Measurements from ENCODE around the gene RNF121.

Gene RNF121

DNA sequence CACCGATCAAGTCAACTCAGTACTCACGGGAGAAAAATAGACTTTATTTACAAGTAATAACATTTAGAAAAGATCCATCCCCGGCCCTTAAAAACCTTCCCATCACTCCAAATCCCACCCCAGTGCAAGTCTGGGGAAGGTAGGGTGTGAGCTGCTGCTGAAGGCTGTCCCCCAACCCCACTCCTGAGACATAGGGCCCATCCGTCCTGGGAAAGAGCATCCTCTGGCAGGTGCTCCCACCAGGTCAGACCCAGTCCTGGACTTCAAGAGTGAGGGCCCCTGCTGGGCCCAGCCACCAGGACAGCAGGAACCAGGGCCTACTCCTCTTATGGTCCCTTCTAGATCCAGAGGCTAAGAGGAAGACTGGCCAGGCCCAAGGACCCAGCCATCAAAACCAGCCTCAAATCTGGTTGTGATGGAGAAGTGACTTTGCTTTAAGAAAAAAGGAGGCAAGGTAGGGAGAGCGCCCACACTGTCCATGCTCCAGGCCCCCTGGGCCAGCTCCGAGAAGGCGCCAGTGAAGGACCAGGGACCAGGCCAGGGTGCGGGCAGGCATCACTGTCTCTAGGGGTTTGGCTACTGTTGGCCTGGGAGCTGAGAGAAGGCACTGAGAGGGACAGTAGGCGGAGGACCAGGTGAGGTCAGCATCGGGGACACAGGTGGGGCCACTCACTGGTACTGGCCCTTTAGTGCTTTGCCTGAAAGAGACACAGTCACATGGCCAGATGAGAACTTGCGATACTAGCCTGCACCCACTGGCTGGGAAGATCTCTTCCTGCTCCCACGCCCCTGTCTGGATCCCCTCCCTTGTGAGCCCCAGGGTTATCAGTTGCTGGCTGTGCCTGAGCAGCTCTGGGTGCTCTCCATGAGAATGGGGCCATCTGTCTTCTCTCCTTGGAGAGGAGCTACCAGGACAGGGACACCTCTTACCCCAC lies 74.3 kb downstream of the RNF121 start:
- peak overlapping the region; percentile 56 for H3K27ac ChIP-seq
- ChIA-PET POLR2A (ENCODE audit: low non-redundant PET) (no interaction called here), CTCF (interaction anchor here (0.6 to 0.7 kb wide), 2 partner anchors 15 to 105 kb away, joined by 3 to 4 read pairs; no protein-coding TSS in a partner anchor)
- no peak for DNase-seq (ENCODE audit: low spot score)
- TF ChIP-seq, protein P1, sequence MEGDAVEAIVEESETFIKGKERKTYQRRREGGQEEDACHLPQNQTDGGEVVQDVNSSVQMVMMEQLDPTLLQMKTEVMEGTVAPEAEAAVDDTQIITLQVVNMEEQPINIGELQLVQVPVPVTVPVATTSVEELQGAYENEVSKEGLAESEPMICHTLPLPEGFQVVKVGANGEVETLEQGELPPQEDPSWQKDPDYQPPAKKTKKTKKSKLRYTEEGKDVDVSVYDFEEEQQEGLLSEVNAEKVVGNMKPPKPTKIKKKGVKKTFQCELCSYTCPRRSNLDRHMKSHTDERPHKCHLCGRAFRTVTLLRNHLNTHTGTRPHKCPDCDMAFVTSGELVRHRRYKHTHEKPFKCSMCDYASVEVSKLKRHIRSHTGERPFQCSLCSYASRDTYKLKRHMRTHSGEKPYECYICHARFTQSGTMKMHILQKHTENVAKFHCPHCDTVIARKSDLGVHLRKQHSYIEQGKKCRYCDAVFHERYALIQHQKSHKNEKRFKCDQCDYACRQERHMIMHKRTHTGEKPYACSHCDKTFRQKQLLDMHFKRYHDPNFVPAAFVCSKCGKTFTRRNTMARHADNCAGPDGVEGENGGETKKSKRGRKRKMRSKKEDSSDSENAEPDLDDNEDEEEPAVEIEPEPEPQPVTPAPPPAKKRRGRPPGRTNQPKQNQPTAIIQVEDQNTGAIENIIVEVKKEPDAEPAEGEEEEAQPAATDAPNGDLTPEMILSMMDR (conservative IDR thresholded peaks at IDR 0.05; ENCODE audit: low read depth) = no peak

DNA sequence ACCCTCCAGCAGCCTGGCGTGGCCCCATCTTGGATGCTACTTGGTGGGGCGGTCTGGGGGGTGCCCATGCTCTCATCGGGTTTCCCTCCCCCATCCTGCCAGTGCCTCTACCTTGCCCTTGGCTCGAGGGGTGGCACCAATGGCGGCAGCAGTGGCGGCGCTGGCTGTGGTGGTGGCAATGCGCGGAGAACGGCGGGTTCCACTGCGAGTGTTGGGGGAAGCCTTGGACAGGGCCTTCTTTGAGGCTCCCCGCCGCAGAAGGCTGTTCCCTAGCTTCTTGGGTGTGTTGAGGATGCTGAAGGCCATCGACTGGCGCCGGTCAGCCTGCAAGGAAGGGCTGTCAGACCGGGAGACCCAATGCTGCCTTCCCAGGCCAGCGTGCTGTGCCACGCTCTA lies 74.9 kb downstream of the RNF121 start:
- H3K27ac ChIP-seq = peak overlapping the region; percentile 56
- TF ChIP-seq, protein P1 (conservative IDR thresholded peaks at IDR 0.05; ENCODE audit: low read depth) = no peak
- ChIA-PET POLR2A (ENCODE audit: low non-redundant PET) (no interaction called here), CTCF (interaction anchor here (0.6 kb wide), 1 partner anchor 104 kb away, joined by 4 read pairs; no protein-coding TSS in a partner anchor)
- DNase-seq (ENCODE audit: low spot score) = no peak

DNA sequence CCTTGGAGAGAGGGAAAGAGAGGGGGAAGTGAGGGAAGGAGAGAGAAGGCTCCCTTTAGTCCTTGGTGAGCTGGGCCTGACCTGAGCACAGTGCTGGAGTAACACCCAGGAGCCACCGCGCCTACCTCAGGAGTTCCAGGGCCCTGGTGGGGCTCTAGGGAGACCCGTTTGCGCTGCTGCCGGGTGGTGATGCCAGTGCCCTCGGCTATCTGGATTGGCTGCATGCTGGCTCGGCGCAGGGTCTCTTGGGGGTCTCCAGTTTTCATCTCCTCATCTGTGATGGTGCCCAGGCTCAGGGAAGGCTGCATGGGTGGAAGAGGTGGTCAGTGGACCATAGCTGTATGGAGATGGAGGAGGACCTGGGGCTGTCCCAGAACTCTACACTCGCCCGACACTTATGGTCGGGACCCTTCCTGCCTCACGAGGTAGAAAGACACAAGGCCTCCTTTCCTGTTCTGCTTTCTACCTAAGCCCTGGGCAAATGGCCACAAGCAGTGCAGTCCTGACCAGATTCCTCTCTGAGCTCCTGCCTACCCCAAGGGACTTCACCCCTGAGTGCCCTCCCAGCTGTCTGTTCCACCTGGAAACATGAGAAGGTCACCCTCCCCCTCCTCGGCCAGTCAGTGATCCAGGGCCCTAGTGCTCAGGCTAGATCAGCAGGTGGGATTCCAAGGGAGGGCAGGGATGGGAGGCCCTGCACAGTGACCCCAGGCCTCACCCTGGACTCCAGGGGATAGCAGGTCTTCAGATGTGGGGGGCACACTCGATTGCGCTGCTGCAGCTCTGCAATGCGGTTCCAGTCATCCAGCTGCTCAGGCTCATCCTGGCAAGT lies 75.9 kb downstream of the RNF121 start:
- ChIA-PET CTCF (interaction anchor here (0.5 kb wide), 1 partner anchor 10 kb away, joined by 3 read pairs; no protein-coding TSS in a partner anchor), POLR2A (ENCODE audit: low non-redundant PET) (no interaction called here)
- peak overlapping the region; percentile 56 for H3K27ac ChIP-seq
- no peak for DNase-seq (ENCODE audit: low spot score)
- TF ChIP-seq, protein P1 (conservative IDR thresholded peaks at IDR 0.05; ENCODE audit: low read depth) = no peak

DNA sequence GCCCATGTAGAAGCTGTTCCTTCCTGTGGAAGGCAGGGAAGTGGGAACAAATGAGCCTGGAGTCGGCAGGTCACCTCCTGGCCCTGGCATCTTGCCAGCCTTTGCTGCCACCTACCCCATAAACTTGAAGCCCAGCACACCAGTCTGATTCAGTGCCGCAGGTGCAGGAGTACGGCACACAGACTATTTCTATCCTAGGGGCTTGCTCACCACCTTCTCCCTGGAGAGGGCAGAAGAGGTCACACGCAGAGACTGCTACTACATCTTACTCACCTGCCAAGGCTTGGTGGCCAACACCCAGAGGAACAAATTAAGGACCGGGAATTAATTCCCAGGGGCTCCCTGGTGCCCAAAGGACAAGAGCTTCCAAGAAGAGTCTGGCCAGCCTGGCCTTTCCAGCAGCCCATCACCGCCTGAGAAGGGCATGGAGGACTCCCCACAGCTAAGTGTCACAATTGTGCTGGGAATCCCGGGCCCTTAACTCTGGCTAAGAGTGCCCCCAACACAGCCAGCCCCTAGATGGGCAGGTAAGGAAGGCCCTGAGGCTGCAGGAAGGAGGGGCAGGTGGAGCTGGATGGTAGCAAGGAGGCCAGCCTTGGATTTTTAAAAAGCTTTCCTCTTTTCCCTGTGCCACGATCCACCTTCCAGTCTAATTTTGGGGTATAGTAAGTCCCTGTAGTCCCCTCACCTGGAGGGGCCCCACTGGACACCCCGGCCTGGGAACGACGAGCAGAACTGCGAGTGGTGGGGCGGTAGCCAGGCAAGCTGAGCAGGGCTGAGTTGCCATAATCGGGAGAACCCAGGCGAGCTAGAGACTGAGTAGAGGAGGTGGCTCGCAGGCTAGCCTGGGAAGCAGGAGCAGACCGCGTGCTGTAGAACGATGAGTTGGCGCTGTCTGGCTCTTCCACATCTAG lies 76.8 kb downstream of the RNF121 start:
- peak overlapping the region; percentile 56 for H3K27ac ChIP-seq
- ChIA-PET CTCF (interaction anchor here (0.5 to 0.6 kb wide), 2 partner anchors 9 to 758 kb away, joined by 3 to 4 read pairs; no protein-coding TSS in a partner anchor), POLR2A (ENCODE audit: low non-redundant PET) (no interaction called here)
- TF ChIP-seq, protein P1 (conservative IDR thresholded peaks at IDR 0.05; ENCODE audit: low read depth) = no peak
- DNase-seq (ENCODE audit: low spot score) = no peak

DNA sequence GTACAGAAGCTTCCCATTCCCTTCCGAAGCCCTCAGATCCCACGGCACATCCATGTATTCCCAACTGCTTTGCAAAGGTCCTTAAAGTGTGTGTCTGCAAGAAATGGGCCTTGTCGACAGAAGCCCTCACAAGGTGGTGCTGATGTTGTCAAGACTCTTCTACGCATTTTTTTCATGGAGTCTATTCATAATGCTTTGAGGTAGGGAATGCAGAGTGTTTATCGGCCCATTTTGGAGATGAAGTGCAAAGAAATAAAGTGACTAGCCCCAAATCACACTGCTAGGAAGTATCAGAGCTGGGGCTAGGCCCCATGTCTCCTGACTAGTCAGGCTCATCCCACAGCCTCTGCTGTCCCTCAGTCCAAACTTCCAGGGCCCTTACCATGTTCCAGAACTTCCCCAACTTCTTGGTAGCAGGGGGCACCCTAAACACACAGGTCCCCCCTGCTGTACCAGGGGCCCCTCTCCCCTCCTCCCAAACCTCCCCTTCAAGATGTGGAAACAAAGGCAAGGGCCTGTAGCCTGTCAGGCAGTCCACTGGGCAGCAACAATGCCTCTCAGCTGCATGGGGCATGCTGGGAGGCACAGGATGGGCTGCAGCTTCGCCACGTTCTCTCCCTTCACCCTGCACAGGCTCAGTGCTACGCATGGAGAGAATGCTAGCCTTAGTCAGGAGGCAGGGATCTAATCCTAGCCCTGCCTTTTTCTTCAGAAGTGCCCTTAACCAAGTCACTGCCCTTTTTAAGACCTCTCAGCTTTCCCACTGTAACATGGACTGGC lies 77.7 kb downstream of the RNF121 start:
- no peak for DNase-seq (ENCODE audit: low spot score)
- POLR2A ChIA-PET (ENCODE audit: low non-redundant PET) = no interaction called here
- TF ChIP-seq, protein P1 (conservative IDR thresholded peaks at IDR 0.05; ENCODE audit: low read depth) = no peak
- H3K27ac ChIP-seq = peak overlapping the region; percentile 56
- CTCF ChIA-PET = no interaction called here

All from RWPE1 (cell line).